NCI-H510A (cell line): ENCODE data around the gene FAM177B.

ENCODE experiments used
- DNase-seq: peaks from one replicate; lab custom pipeline; 2025; lab: John Stamatoyannopoulos, UW

Gene FAM177B

DNA sequence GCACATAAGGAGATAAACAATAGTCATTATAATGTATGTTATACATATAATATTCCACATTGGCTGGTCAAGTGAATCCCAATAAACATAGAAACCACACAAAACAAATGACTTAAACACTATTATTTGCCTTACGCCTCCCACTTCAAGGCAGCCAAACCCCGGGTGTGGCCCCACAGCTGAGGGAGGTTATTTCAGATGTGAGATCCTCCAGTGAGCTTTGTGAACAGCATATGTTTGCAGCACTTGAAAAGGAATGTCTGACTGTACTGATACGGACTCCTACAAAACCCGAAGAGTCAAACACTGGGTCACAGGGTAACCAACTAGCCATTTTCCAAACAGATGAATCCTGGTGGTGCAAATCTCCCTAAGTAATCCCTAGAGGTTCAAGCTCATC lies 50.7 kb downstream of the FAM177B start:
- no peak for DNase-seq

- no peak for DNase-seq
These were observed 51.6 kb downstream of the FAM177B start for GRCh38 chr1:222788402-222789156.

GRCh38 chr1:222790115-222790514 lies 53.1 kb downstream of the FAM177B start:
- DNase-seq, result no peak

GRCh38 chr1:222790520-222790919 lies 53.5 kb downstream of the FAM177B start:
- DNase-seq, result no peak

DNA sequence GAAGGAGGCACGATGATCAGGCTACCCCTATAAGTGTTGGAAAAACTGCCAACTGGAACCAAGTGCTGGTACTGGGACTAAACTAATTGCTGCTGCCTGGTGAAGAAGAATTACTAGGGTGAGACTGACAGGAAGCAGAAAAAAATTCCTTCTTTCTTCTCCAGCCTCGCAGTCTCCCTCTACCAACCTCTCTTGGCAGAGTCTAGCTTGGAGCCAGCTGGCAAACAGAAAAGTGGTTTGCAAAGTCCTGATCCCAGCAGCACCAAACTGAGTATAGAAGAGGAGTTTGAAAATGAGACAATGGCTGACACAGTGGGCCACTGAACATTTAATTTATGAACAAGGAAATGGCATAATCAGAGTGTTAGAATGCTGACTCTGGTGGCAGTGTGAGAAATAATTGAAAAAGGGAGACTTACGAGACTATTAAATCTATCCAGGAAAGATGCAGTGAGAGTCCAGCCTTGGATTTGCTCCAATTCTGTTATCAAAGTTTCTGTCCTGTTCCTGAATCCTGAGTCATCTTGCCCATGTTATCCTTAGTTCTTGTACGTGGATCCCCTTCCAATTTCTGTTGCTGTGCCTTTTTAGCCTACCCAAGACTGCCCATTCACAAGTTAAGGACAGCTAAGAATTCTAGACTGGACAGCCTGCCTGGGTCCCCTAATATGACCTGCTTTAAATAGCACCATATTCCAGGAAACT lies 54.2 kb downstream of the FAM177B start:
- no peak for DNase-seq

DNA sequence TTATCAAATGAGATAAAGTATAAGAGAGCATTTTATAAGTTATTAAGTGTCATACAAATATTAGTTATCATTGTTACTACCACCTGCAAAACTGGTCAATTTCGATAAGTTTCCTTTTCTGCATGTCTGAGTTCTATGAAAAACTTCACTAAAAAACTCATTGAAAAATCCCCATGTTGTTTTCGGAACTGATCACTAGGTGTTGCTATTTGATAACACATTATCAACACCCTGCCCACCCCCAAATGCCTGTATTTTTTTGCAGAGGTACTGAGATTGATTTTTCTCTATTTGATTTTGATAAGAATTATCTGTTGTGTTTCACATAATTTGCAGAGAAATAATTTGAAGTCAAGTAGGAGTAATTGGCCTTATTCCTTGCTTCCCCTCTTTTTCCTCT lies 55.7 kb downstream of the FAM177B start:
- DNase-seq, result no peak

- no peak for DNase-seq
These were observed 57.9 kb downstream of the FAM177B start for GRCh38 chr1:222794656-222795474.

DNA sequence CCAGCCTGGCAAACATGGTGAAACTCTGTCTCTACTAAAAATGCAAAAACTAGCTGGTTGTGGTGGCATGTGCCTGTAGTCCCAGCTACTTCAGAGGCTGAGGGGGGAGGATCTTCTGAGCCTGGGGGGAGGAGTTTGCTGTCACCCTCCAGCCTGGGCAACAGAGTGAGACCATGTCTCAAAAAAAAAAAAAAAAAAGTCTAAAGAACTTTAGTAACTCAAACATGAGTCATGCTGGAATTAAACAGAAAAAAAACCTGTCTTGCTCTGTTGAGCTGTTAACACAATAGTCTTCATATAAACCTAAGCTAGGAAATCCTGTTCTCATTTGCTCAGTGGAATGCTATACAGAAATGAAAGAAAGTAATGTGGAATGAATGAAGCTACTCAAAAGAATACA lies 61.1 kb downstream of the FAM177B start:
- DNase-seq, result no peak

DNA sequence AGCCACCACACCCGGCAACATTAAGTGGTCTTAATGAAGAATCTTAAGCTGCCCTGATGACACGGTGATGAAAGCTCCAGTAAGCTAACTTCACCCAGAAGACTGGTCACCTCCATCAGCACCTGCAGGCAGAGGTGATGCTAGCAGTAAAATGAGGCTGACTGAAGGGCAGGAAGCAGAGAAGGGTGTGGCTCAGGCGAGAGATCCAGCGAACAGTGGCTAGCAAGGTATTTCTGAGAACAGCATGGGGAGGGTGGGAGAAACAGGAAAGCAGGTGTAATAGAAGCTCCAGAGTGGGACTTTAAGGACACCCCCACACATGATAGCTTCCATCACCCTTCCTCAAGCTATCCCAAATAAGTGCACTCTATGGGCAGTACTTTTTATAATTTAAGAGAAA lies 62.0 kb downstream of the FAM177B start:
- no peak for DNase-seq
